ENCODE results near the gene NHS.

NHS gene

DNA sequence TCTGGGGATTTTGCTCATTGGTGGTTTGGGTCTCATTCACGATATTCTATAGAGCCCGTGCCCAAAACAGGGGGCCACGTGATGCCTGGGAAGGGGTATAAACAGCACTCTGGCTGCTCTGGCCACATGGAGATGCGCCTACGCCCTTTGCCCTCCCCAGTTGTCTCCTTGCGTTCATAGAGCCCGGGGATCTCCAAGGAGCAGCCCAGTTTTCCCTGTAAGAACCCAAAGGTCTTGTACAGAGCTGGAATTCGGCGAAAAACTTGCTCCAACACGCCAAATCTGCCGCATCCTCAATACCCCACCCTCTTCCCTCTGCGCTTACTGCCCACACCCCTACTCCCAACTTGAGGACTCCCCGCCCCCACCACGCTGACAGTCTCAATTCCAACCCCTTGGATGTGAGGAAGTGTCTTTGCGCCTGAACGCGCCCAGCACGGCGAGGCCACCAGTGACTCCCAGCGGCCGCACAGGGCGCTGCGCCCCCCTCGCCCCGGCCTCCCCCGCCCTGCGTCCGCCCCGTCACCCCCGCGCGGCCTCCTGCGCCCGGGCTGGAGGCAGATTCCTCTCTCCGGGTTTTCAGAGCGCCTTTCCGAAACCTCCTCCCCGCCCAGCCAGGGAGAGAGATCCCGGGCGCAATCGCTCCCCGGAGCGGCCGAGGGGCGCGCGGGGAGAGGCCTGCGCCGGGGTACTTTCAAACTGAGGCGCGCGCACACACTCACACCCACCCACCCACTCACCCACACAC lies at the start of gene NHS:
TSS of gene NHS (plus strand) at position 582 of the 748 bp plus-strand sequence. CDS start 558 bp downstream, outside the sequence.
- no peak for DNase-seq

DNA sequence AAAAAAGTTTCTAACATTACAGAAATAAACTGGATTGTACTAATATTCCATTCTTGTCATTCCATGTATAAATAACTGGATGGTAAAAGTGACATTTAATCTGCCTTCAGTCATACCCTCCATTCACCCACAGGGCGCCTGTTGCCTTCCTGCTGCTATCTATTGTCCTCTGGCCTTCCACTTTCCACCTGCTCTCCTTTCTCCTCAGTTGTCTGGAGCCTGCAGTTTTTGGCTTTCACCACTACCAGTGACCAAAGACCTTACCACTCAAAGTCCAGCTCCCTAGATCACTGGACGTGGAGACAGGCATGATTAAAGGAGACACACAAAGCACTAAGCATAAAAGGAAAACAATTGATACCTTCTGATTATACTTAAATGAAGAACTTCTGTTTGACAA lies 46.2 kb upstream of the NHS start:
- no peak for DNase-seq

DNA sequence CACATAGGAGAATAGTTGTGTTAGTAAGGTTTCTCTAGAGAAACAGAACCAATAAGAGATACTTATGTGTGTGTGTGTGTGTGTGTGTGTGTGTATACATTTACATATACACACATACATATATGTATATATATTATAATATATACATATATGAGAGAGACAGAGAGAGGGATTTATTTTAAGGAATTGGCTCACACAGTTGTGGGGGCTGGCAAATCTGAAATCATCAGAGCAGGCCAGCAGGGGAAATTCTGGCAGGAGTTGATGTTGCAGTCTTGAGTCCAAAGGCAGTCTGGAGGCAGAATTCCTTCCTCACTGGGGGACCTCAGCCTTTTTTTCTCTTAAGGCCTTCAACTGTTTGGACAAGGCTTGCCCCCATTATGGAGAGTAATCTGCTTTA lies 38.6 kb upstream of the NHS start:
- DNase-seq = no peak

DNA sequence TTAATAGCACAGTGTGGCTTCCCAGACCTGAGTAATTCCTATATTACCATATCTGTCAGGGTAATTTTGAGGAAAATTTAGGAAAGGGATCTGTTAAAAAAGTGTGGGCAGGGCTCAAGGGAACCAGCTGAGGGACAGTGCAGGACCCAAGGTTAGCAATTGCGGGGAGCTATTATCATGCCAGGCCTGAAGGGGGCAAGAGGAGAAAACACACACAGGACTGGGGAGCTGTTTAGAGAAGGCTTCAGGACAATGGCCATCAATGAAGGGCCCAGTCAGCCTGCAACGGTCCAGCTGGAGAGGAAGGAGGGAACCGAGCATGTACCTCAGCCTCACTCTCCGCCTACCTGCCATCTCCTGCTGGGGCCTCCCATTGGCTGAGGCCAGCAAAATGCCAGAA lies 19.0 kb upstream of the NHS start:
- DNase-seq = no peak

DNA sequence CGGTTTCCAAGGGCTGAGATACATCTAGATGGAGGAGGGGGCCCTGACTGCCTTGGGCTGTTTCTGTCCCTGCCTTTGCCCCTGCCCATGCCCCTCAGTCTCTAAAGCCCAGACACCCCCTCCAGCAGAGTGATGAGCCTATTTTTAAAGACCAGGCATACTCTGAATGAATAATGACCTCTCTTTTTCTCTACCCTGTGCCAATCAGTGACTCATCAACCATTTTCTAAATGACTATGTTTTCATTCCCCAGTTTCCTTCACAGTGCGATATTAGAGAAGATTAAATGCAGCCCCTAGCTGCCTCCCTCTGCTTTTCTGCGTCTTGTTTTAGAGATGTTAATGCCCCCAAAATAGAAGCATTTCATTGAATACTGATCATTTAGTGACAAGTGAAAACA lies 15.5 kb upstream of the NHS start:
- DNase-seq = no peak

DNA sequence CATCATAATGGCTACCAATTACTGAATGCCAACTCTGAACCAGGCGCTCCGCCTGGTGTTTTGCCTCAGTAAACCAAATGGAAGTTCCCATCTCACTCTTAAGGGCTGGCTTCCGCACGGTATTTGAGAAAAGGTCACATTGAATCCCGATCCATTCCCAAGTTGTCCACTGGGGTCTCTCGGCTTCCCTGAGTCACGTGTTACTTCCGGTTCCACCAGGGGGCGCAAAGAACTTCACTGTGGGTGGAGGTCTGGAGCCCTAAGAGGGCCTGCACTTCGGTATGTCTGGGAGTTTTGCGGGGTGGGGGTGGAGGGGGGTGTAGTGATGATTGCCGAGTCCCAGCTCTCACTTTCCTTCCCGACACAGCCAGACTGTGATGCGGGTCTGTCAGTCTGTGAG lies 13.4 kb upstream of the NHS start:
- no peak for DNase-seq

DNA sequence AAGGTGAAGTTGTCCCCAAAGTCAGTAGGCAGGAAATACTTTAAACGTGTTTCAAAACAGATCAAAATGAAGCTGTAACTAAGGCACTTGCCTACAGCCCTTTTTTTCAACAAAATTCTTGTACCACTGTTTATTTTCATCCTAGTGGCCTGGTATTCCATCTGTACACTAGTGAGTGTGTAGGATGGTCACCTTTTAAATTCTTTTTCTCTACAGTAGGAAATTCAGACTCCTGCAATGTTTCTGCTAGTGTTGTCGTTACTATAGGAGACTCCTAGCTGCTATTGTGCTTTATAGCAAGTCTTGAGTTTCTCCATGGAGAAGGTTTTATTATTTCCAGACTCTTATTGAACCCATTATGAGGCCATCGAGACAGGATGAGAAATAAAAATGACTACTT lies 7.0 kb upstream of the NHS start:
- no peak for DNase-seq

DNA sequence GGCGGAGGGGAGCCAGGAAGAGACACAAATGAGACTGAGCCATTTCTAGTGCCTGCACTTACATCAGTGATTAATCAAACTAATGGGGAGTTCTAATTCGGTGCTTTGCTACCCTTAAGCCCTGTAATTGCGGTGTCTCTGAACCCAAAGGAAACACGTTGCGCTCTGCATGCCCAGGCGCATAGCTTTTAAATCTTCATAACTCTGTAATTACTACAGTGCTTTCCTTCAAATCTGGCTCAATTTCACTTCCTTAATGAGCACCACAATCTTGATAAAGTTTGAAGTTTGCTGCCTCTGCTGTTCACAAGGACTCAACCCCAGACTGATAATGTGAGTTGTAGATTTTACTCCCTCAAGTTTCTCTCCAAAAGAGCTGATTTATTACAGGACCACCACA lies 5.7 kb upstream of the NHS start:
- DNase-seq = no peak

DNA sequence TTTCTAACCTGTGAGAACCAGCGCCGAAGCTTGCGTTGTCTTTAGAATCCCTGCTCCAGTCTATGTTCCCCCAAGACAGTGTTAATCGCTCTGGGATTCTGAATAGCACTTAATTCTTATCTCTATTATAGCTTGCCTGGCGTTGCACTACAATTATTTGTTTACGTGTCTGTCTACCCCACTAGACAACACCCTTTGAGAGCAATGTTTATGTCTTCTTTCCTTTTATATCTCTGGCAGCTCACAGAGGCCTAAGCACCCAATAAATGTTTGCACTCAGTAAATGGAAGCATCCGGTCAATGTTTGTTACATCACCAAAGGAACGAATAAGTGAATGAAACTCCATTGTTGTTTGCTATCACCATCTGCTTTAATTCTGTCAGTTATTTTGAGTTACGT lies 4.8 kb upstream of the NHS start:
- DNase-seq = no peak

DNA sequence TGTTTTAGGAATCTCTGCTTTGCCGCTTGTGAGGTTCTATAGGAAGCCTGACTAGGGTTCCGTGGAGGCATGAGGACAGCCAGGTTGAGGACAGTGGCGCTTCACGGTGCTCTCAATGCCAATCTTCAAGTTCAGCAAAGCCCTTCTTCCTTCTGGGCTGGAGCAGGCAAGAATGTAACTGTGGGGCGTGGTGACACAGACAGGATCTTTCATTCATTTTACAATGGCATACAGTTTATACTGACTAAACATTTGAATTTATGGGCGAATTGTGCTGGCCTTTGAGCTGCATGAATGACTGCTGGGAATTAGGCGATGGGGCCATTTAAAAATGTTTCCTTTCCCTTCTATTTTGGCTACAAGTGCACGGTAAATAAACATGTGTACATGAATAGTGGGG lies 2.9 kb upstream of the NHS start:
- no peak for DNase-seq

DNA sequence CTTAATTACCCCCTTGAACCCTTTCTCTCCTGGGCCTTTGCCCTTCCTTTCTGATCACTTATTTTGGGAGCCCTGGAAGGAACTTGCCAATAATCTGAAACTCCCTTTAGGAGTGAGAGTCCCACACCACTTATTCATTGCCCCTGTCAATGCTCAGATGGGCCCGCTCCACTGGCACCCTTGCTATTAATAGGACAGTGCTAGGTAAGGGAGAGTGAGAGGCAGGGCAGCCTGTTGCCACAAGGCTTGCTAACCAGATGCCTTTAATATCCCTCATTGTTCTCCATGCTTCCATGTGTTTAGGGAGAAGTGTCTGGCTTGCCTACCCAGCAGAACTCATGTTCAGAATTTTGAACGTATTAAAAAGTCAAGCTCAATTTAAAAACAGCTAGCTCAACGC lies 1.7 kb upstream of the NHS start:
- DNase-seq = no peak

DNA sequence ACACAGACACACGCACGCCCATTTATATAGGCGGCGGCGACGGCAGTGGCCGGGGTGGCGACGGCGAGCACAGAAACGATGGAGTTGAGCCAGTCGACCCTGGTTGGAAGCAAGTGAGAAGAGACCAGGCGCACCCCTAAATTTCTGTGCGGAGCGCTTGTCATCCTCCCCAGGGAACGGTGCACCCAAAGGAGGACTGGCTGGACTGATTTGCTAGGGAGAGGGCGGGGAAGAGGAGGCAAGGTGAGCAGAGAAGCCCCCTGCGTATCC lies 302 bp downstream of the NHS start:
- DNase-seq = no peak

DNA sequence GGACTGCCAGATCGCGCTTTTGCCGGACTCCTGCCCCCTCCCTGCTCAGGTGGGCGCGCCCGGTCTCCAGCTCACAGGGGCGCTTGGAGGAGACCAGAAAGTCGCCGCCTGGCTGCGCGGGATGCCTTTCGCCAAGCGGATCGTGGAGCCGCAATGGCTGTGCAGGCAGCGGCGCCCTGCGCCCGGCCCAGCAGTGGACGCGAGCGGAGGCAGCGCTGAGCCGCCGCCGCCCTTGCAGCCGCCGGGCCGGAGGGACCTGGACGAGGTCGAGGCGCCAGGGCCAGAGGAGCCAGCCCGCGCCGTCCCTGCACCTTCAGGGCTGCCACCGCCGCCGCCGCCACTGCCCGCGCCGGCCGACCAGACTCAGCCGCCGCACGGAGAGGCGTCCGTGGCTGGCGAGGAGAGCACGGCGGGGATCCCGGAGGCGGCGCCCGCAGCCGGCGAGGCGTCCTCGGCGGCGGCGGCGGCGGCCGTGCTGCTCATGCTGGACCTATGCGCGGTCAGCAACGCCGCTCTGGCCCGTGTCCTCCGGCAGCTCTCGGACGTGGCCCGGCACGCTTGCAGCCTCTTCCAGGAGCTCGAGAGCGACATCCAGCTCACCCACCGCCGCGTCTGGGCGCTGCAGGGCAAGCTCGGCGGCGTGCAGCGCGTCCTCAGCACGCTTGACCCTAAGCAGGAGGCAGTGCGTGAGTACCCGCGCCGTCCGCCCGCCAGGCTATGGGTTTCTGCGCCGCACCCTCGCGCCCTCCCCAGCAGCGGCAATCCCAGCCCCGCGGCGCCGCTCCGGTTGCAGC lies 834 bp downstream of the NHS start:
- no peak for DNase-seq

DNA sequence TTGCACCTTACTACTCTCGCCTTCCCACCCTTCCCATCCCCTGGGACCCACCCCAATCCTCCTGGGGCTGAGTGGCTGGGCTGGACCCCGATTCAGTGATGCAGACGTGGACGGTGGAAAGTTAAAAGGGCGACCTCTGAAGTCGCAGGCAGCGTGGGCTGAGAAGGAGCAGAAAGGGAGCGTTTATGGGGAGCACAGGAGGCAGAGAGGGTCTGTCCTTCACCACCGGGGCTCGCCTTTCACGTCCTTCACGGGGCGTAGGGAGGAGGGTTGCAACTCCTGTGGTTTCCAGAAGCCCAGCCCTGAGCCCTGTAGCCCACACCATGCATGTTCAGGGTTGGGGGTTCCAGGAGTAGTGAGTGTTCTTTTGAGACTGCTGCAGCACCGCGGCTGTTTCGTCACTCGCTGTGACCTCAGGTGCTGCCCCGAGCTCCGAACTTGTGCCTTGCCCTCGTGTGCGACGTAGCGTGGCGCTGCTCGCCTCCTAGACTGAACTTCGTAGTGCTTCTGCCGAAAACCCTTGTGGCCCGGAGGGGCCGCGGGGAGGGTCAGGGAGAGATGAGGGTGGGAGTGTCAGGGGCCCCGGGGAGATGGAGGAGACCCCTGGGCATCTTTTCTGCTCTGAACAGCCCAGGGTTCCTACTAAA lies 1.6 kb downstream of the NHS start:
- DNase-seq = no peak

DNA sequence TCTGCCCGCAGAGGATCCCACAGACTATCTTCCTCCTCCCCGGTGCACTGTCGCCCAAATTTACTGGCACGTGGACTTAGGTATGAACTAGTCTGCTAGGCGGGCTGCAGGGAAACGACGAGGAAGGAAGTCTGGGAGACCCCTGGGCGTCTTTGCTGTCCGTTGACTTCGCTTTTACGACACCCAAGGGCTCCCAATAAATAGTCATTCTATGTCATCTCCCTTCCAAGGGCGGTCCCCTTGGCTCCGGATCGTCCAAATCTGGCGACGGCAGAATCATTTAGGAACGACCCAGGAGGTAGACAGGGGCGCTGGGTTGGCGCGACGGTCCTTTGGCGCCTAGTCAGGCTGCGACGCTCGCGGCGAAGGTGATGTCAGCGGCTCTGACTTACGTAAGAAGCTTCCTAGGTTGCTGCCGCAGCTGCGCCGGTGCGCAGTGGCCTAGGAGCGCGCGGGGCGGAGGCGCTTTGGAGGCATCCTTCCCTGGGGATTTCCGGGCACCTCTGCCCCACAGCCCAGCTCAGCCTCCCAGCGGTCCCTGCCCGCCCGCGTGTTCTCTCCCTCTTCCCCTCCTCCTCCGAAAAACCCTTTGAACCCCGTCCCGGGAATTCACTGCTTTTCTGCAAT lies 2.2 kb downstream of the NHS start:
- DNase-seq = no peak

DNA sequence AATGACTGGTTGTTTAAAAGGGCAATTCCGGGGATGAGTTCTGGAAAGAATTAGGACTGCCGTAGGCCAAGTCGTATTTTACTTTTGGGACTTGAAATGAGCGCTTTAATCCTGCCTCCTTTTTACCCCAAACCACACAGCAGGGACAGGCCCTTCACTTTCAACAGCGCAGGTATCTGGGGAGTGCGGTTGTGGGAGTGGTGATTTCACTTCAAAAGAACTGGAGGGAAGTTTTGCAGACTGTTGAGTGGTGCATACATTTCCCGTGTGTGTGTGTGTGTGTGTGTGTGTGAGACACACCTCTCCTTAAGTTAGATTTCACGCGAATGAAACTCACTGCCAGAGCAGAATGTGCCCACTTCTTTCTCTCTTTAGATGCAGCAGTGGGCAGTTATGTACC lies 2.8 kb downstream of the NHS start:
- no peak for DNase-seq

DNA sequence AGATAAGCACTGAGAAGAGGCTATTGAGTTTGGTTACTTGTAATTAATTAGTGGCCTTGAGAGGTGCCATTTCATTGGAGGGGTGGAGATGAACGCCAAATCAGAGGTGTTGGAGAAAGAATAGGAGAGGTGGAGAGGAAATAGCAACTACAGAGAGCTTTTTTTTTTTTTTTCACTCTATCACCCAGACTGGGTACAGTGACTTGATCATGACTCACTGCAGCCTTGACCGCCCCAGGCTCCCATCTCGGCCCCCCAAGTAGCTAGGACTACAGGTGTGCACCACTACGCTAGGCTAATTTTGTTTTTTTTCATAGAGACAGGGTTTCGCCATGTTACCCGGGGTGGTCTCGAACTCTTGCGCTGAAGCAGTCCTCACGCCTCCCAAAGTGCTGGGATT lies 5.2 kb downstream of the NHS start:
- DNase-seq = no peak

DNA sequence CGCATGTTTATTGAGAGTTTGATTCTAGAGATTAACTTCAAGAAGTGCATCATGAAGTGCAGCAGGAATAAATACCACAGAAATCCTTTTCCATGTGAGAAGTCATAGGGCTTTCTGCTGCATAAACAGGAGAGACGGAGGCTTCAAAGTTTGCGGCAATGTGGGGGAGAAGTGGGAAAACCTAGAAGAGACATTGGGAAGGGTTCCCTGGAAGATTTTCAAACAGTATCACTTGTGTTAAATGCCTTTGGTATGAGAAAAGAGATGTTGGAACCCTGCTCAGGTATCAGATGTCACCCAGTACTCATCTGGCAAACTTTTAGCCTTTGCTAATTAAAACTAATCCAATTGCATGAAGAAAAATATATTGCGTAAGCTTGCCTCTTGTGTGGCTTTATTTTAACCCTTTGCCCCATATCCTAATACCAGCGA lies 15.4 kb downstream of the NHS start:
- DNase-seq = no peak

DNA sequence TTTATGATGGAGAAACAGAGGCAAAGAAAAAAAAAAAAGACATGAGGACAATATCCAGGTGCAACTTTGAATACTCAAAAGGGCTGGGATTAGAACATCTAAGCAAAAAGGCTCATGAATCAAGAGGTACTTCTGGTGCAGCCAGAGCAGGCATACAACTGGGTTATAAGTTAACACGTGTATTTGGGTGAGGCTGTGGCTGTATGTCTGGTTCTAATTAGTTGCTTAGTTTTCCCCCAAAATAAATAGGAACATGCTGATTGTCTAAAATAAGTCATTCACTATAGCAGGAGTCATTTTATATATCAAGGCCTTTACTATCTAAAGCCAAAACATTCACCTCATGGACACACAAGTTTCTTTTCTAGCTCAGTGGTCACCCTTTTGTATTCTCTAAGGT lies 20.2 kb downstream of the NHS start:
- no peak for DNase-seq

DNA sequence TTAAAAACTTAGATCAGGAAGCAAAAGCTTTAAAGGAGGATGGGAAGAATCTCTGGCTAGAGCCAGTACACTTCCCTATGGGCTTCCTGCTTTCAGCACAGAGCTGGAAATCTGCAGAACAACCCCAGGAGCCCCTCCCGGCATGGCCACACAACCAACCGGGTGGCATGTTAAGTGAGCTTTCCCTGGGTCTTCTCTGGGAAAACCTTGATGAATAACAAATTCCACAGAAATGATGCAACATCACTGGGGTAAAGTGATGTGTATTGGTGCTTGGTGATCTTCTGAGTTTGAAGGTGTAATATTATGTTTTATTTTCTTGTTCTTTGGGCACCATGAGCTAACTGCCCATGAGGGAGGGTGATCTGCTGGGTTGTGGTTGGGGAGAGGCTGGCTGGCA lies 22.1 kb downstream of the NHS start:
- DNase-seq = no peak

DNA sequence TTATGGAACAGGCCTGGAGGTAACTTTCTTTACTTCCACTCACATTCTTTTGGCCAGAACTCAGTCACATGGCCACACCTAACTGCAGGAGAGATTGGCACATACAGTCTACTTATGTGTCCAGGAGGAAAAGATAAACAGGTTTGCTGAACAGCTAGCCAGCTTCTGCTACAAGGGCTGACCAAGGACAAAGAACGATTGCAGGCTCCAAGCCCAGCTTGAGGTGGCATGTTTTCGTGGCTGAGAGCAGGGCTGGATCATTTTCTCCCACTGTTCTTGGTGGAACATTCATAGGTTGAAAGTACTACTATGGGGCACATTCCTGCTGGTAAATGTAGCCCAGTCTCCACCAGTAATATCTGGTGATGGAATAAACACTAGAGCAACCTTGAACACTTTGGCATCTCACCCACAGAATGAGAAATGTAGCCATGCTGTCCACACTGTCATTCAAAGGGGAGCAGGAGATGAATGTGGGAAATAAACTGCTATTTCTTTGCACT lies 28.2 kb downstream of the NHS start:
- no peak for DNase-seq

DNA sequence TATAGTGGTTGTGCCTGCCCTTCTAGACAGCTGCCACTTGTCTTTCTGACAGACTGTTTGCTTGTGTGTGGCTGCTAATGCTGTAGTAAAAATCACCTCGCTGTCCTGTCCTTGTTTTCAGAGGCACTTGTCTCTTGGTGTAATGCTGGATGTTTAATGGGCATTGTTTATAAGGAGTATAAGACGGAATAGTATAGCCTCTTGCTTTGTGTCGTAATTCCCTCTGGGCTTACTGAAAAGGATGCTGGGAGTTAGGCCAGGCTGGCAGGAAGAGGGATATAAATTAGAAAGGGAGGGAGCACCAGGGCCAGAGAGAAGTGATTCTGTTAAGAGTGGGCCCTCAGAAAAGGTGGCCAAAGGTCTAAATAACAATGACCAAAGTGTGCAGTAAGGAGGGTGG lies 29.0 kb downstream of the NHS start:
- no peak for DNase-seq

DNA sequence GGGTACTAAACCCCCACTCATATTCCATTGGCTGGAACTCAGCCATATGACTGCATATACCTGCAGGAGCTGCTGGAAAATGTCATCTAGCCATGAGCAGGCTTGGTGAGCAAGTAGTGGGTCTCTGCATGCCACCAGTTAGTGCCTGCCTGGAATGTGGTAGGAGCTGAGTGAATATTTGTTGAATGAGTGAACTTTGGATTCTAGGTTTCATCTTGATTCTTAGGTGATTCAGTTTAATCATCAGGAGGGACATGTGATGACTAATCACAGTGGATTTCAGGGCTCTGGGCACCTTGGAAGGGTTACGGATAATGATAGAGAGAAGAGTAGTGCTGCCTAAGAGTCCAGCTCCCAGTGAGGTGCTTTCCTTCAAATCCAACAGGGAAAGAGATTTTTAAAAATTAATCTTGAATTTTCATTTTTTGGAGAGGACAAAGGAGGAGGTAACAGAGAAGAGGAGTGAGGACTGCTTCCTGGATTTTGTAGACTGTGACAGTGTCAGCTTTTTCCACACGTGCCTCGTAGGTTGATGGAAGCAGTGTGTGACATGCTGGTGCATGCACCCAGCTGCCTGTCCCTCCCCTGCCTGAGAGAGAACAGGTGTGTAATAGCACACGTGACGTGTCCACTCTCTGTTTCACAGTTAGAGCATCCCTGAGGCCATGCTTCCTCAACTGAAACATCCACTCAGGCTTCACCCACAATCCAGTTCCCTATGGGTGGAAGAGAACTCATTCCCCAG lies 30.4 kb downstream of the NHS start:
- no peak for DNase-seq

All from GDM1 (cell line).